Subcutaneous adipose tissue (tissue), 4 donors: ENCODE data around the gene PPIC. TPM values are rescaled to one million over a fixed set of nuclear protein-coding genes. Genes with fewer than 3 reads are reported as not detected.

Experiments used
- CTCF ChIP-seq: fragments of 450-650 bp; IDR thresholded peaks from one replicate; pipeline ENCODE4 v1.5.1; 2016; ENCODE audit warnings: low read depth, mild to moderate bottlenecking, control low read depth, antibody characterized with exemption, moderate library complexity
- total RNA-seq, 4 donors: library from RNA; depleted of rRNA; stranded (reverse); fragments of >200 nt; gene quantifications; one replicate each; pipeline ENCODE4 v1.1.0, GENCODE V29; 2016

The PPIC gene
- total RNA-seq, 4 donors from 2014 or later, result 20.0 to 35.2 (median 31.7) TPM

DNA sequence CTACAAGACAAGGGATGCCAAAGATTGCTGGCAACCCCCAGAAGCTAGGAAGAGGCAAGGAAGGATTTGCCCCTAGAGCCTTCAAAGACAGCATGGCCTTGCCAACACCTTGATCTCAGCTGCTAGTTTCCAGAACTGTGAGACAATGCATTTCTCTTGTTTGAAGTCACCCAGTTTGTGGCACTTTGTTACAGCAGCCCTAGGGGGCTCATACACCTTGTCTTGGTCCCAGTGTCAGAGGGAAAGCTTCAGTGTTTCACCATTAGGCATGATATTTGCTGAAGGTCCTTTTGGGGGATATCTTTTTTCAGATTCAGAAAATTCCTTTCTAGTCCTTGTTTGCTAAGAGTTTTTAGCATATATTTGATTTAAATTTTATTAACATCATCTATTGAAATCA is 3.1 kb upstream of the PPIC start:
- TF ChIP-seq CTCF, result no peak

DNA sequence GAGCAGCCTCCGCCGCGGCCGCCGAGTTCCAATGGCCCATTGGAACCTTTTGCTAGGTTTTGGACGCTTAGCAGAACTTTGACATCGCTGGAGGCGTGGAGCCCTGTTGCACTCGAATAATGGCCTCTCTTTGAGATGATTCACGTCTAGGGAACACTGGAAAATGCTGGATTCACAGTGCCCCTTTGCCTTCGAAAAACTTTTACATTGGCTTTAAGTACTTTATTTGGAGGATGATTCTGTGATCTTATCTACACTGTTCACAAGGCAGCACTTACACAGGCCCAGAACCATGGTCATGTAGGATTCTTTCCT is 536 bp upstream of the PPIC start:
- no peak for TF ChIP-seq CTCF

DNA sequence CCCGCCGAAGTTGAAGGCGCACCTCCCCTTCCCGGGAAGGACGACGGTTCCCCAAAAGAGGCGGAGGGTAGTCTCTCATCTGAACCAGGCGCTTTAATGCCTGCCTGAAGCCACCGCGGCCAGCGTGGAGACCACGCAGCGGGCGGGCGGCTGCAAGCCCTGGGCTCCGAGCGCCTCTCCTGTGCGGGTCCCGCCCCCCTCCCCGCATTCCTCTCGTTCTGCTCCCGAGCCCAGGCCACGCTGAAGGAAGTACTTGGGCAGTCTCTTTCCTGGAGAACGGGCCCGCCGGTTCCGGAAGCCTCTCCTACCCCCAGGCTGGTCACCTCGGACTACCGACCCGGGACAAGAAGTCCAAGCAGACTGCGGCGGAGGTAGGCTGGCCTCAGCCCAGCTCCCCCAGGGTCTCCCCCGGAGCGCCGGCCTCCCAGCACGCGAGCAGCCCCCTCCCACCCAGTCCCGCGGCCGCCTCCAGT is 571 bp downstream of the PPIC start:
- TF ChIP-seq CTCF, result no peak

- no peak for TF ChIP-seq CTCF
Observed at GRCh38 chr5:123035360-123035917, 1.1 kb downstream of the PPIC start.

DNA sequence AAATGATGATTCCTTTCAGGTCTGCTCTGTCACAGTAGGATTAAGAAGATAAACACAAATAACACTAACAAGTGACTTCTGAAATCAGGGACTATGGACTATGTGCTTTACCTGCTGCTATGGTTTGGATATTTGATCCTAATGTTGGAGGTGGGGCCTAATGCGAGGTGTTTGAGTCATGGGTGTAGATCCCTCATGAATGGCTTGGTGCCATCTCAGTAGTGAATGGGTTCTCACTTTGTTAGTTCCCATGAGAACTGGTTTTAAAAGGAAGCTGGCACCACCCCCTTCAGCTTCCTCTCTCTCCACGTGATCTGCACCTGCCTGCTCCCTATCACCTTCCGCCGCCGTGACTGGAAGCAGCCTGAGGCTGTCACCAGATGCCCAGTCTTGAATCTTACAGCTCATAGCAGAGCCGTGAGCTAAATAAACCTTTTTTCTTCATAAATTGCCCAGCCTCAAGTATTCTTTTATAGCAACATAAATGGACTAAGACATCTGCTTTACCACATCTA is 3.3 kb downstream of the PPIC start:
- no peak for TF ChIP-seq CTCF

DNA sequence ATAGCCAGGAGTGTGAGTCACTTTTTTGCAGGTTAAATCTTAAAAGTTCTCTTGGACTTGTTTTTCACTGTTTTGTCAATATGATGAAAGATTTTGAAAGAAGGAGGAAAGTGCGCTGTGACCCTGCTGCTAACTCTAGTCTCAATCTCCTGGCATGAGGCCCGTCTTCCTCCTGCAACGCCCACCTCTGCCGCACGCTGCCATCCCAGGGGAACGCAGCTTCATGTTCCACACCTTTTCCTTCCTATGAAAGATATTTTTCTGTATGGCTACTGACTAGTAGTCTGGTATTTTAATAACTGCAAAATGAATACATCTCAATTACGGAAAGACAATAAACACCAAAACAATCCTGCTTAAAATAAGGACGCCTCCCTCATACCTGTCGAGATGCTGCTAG is 8.3 kb downstream of the PPIC start:
- no peak for TF ChIP-seq CTCF

DNA sequence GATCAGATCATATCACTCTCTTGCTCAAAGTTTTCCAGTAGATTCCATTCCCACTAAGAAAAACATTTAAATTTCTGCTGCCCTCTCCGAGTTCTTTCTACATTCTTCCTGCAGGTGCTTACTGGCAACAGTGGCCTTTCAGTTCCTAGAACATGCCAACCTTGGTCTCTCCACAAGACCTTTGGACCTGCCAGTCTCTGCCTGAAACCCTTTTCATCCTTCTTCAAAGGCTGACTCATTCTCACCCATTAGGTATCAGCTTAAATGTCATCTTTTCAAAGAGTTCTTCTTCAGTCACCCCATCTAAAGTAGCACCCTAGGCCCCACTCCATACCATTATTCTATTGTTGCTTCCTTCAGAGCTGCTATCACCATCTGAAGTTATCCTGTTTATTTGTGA is 21.8 kb downstream of the PPIC start:
- no peak for TF ChIP-seq CTCF
